ENCODE data around the gene KCNJ4.
"Not testable (repeated sequence)": the region's sequence is repeated elsewhere in the genome, so short reads cannot be mapped to it uniquely, and the experiment has no call there.

Gene KCNJ4

DNA sequence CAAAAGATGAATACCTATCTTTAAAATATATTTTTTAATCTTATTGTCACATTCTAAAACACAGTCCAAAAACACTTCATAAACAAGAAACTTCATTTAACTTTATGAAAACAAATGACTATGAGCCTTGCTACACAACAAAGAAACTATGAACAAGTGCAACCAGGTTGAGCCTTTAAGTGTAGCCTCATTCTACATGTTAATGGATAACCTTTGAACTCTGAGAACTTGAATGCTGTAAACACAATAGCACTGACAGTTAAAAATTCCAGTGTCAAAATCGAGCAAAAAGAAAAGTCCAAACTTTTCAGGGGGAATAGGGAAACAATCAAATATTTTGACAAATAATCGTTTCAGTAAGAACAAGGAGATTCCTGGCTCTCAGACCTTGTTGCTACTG lies 54.7 kb downstream of the KCNJ4 start:
- H4K91ac ChIP-seq (ENCODE audit: low read length): not testable (repeated sequence)

DNA sequence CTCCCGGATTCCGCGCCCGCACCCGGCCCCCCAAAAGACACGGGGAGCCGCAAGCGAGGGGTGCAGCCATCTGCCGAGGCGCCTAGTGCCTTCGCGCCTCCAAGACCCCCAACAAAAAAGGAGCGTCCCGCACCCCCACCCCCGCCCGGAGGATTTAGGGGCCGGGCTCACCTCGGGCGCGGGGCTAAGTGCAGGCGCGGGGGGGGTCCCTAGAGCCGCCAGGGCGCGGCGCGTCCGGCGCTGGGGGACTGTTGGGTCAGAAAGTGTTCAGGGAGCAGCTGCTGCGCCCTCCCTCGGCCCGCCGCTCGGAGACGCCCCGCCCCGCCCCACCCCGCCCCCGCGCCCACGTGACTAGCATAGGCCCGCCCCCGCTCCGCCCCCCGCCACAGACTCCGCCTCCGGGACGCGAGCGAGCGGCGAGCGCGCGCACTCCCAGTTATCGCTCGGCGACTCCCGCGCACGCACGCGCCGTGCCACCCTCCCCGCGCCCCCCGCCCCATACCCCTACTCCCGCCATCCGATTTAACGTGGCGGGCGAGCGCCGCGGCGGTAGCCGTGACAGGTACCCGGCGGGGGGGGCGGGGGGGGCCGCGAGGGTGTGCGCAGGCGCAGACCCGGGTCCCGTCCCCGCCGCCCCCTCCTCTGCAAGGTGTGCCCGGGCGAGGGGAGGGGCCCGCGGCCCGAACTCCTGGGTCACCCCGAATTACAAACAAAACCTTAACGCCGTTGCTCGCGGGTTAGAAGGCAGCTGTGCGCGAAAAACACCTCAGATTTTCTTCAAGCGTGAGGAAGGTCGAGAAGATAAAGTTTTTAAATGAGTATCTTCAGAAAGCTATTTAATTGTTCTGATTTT lies 56.2 kb downstream of the KCNJ4 start:
- WGBS: 1% methylated on average over 27 of the region's 102 CpGs
- Histone ChIP-seq H3K14ac (ENCODE audit: low read length in 2 of 2) (peak overlapping the region in 1 of 2 experiments; percentile 74), H2AFZ (ENCODE audit: low read depth, low read length) (peak overlapping the region; percentile 27), H3K79me1 (replicated peaks; ENCODE audit: low read length, poor library complexity, severe bottlenecking) (no peaks in the 10 kb centered on the region), H3K4me2 (ENCODE audit: low read length, poor library complexity, severe bottlenecking) (peak overlapping the region; percentile 94), H2BK5ac (ENCODE audit: low read depth, low read length, poor library complexity, severe bottlenecking) (peak overlapping the region; percentile 57), H2BK15ac (ENCODE audit: low read depth, poor library complexity, severe bottlenecking) (peak overlapping the region; percentile 28), H3K18ac (ENCODE audit: low read depth in 1 of 2, low read length in 2 of 2) (peak overlapping the region; percentile 54 to 80), H3K27ac (ENCODE audit: low read length, poor library complexity, severe bottlenecking) (peak overlapping the region; percentile 64), H3K4ac (ENCODE audit: low read depth in 1 of 2, low read length in 2 of 2) (peak overlapping the region in 1 of 2 experiments; percentile 80), H2AK5ac (ENCODE audit: low read length, severe bottlenecking) (no peak overlapping the region), H3K27me3 (ENCODE audit: control insufficient read depth in 1 of 2, insufficient read depth in 1 of 2, low read length in 2 of 2) (peaks cover 12 to 22% of the 10 kb centered on the region in 2 experiments), H4K91ac (ENCODE audit: low read length) (peak overlapping the region; percentile 68), H3K4me1 (ENCODE audit: control insufficient read depth, insufficient read depth, low read depth, low read length) (peaks cover 9% of the 10 kb centered on the region), H3K4me3 (ENCODE audit: insufficient read depth in 1 of 2, low read depth in 1 of 2, low read length in 2 of 2) (peak overlapping the region; percentile 80 to 81), H3K23ac (ENCODE audit: low read length in 2 of 2) (no peak overlapping the region), H3K36me3 (ENCODE audit: control insufficient read depth in 1 of 2, insufficient read depth in 2 of 2, low read depth in 1 of 2, low read length in 2 of 2) (no peaks in the 10 kb centered on the region), H3K9ac (ENCODE audit: low read length) (peak overlapping the region; percentile 83), H4K8ac (ENCODE audit: low read length) (peak overlapping the region; percentile 60), H2BK12ac (ENCODE audit: low read length in 2 of 2) (no peak overlapping the region), H2BK120ac (ENCODE audit: low read depth, low read length) (peak overlapping the region; percentile 61), H3K9me3 (ENCODE audit: control insufficient read depth, low read length) (no peaks in the 10 kb centered on the region)
- DNase-seq: peak; percentile 76

More for the DNA sequence above, 54.7 kb downstream of the KCNJ4 start:
- not testable (repeated sequence) for H2BK12ac ChIP-seq (ENCODE audit: low read length in 2 of 2); H3K79me1 ChIP-seq (replicated peaks; ENCODE audit: low read length, poor library complexity, severe bottlenecking); H2AFZ ChIP-seq (ENCODE audit: low read depth, low read length); DNase-seq; H3K18ac ChIP-seq (ENCODE audit: low read depth in 1 of 2, low read length in 2 of 2); H4K8ac ChIP-seq (ENCODE audit: low read length); H2BK5ac ChIP-seq (ENCODE audit: low read depth, low read length, poor library complexity, severe bottlenecking); H3K9ac ChIP-seq (ENCODE audit: low read length); H3K4me1 ChIP-seq (ENCODE audit: control insufficient read depth, insufficient read depth, low read depth, low read length); H3K36me3 ChIP-seq (ENCODE audit: control insufficient read depth in 1 of 2, insufficient read depth in 2 of 2, low read depth in 1 of 2, low read length in 2 of 2); H2BK120ac ChIP-seq (ENCODE audit: low read depth, low read length); H2AK5ac ChIP-seq (ENCODE audit: low read length, severe bottlenecking); H3K4ac ChIP-seq (ENCODE audit: low read depth in 1 of 2, low read length in 2 of 2); H3K14ac ChIP-seq (ENCODE audit: low read length in 2 of 2); H3K27ac ChIP-seq (ENCODE audit: low read length, poor library complexity, severe bottlenecking); H2BK15ac ChIP-seq (ENCODE audit: low read depth, poor library complexity, severe bottlenecking); H3K4me3 ChIP-seq (ENCODE audit: insufficient read depth in 1 of 2, low read depth in 1 of 2, low read length in 2 of 2); H3K23ac ChIP-seq (ENCODE audit: low read length in 2 of 2); H3K9me3 ChIP-seq (ENCODE audit: control insufficient read depth, low read length); H3K4me2 ChIP-seq (ENCODE audit: low read length, poor library complexity, severe bottlenecking)
- peaks cover 12 to 23% of the 10 kb centered on the region in 2 experiments for H3K27me3 ChIP-seq (ENCODE audit: control insufficient read depth in 1 of 2, insufficient read depth in 1 of 2, low read length in 2 of 2)
- WGBS: no CpG with 5 or more reads among the region's 2 CpGs

DNA sequence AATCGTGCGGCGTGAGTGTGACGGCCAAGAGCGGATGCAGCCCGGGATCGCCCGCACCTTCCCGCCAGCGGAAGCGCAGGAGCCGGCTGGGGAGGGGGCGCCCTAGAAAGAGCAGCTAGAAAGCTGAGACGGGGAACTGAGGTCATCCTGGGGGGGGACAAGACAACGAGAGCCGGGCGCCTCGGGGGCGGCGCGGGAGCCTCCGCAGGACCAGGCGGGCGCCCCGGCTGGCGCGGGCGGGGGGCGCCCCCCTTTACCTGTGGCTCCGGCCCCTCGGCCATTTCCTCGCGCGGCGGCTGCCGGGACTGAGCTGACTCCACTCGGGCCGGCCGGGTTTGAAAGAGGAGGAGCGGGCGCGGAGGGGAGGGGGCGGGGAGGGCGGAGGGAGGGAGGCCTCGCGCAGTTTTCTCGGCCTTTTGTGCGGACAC lies 56.8 kb downstream of the KCNJ4 start:
- H2BK12ac ChIP-seq (ENCODE audit: low read length in 2 of 2); H3K27ac ChIP-seq (ENCODE audit: low read length, poor library complexity, severe bottlenecking); H3K23ac ChIP-seq (ENCODE audit: low read length in 2 of 2); H4K8ac ChIP-seq (ENCODE audit: low read length); H3K14ac ChIP-seq (ENCODE audit: low read length in 2 of 2); H2BK15ac ChIP-seq (ENCODE audit: low read depth, poor library complexity, severe bottlenecking); H3K79me1 ChIP-seq (replicated peaks; ENCODE audit: low read length, poor library complexity, severe bottlenecking); H4K91ac ChIP-seq (ENCODE audit: low read length); H3K36me3 ChIP-seq (ENCODE audit: control insufficient read depth in 1 of 2, insufficient read depth in 2 of 2, low read depth in 1 of 2, low read length in 2 of 2); H3K4me1 ChIP-seq (ENCODE audit: control insufficient read depth, insufficient read depth, low read depth, low read length); H3K9me3 ChIP-seq (ENCODE audit: control insufficient read depth, low read length); H2AK5ac ChIP-seq (ENCODE audit: low read length, severe bottlenecking): not testable (repeated sequence)
- peak overlapping the region; percentile 68 for H3K9ac ChIP-seq (ENCODE audit: low read length)
- H3K27me3 ChIP-seq (ENCODE audit: control insufficient read depth in 1 of 2, insufficient read depth in 1 of 2, low read length in 2 of 2): peaks cover 11 to 16% of the 10 kb centered on the region in 2 experiments
- H3K4me3 ChIP-seq (ENCODE audit: insufficient read depth in 1 of 2, low read depth in 1 of 2, low read length in 2 of 2): peak overlapping the region; percentile 70 to 81
- peak overlapping the region in 1 of 2 experiments; percentile 80 for H3K4ac ChIP-seq (ENCODE audit: low read depth in 1 of 2, low read length in 2 of 2)
- H3K18ac ChIP-seq (ENCODE audit: low read depth in 1 of 2, low read length in 2 of 2): peak overlapping the region; percentile 43 to 82
- WGBS: 0% methylated on average over 29 of the region's 48 CpGs
- peak overlapping the region; percentile 57 for H2BK5ac ChIP-seq (ENCODE audit: low read depth, low read length, poor library complexity, severe bottlenecking)
- H3K4me2 ChIP-seq (ENCODE audit: low read length, poor library complexity, severe bottlenecking): peak overlapping the region; percentile 78
- peak; percentile 55 for DNase-seq
- peak overlapping the region; percentile 27 for H2AFZ ChIP-seq (ENCODE audit: low read depth, low read length)
- H2BK120ac ChIP-seq (ENCODE audit: low read depth, low read length): peak overlapping the region; percentile 61
